Stimulated activated CD8-positive, alpha-beta memory T cell treated with anti-CD3 and anti-CD28 coated beads, Interleukin-12 subunit alpha, Interleukin-12 subunit beta, amount 100 ng/mL, for 24 hours (primary cell): Measurements from ENCODE around the gene ATP2B1.

ENCODE experiments used
- DNase-seq: peaks from one replicate; pipeline ENCODE4 v3.0.0-alpha.2; 2020; ENCODE audit errors: extremely low read depth

The ATP2B1 gene

GRCh38 chr12:89539426-89540223 lies 169.0 kb downstream of the ATP2B1 start:
- no peak for DNase-seq

- DNase-seq = no peak
Measured at GRCh38 chr12:89538897-89539296, 169.7 kb downstream of the ATP2B1 start.
